Osteocyte (in vitro differentiated cells): Measurements from ENCODE around the gene CFP. TPM values are rescaled to one million over a fixed set of nuclear protein-coding genes. Genes with fewer than 3 reads are reported as not detected.

ENCODE experiments used
- DNase-seq: peaks from one replicate; pipeline ENCODE4 v3.0.0; 2021; ENCODE audit warnings: mixed read lengths; ENCODE audit not compliant: unreplicated experiment; ENCODE audit errors: extremely low spot score
- H3K27ac Mint-ChIP-seq: one replicate; pipeline ENCODE4 v1.8.0; 2021; ENCODE audit warnings: mild to moderate bottlenecking, mixed read lengths; ENCODE audit not compliant: unreplicated experiment
- H3K27me3 Mint-ChIP-seq: one replicate; pipeline ENCODE4 v1.8.0; 2021; ENCODE audit warnings: mixed read lengths; ENCODE audit not compliant: unreplicated experiment
- H3K36me3 Mint-ChIP-seq: one replicate; pipeline ENCODE4 v1.8.0; 2021; ENCODE audit warnings: mixed read lengths; ENCODE audit not compliant: unreplicated experiment
- H3K4me1 Mint-ChIP-seq: one replicate; pipeline ENCODE4 v1.8.0; 2021; ENCODE audit warnings: mixed read lengths; ENCODE audit not compliant: unreplicated experiment
- H3K4me3 Mint-ChIP-seq: one replicate; pipeline ENCODE4 v1.8.0; 2021; ENCODE audit warnings: mild to moderate bottlenecking, moderate library complexity, mixed read lengths; ENCODE audit not compliant: unreplicated experiment
- H3K9me3 Mint-ChIP-seq: one replicate; pipeline ENCODE4 v1.8.0; 2021; ENCODE audit warnings: mixed read lengths; ENCODE audit not compliant: unreplicated experiment
- microRNA-seq: library from miRNA; unstranded; fragments of <30 nt; microRNA quantifications from one replicate; pipeline ENCODE4 v1.1.0, GENCODE V29; 2020; ENCODE audit not compliant: unreplicated experiment
- total RNA-seq: library from RNA; stranded (reverse); gene quantifications from 2 replicates; pipeline ENCODE4 v1.2.1, GENCODE V29; 2021
- TF ChIP-seq, protein P1 (sequence below): fragments of 200-600 bp; sonication (generic); IDR thresholded peaks from 2 replicates; pipeline ENCODE4 v1.5.0; 2021; ENCODE audit warnings: antibody characterized with exemption, mild to moderate bottlenecking, moderate library complexity

The CFP gene
- total RNA-seq, 1 donor from 2014 or later = 0.97 TPM

- H3K4me3 Mint-ChIP-seq = no peak overlapping the region
- no peak overlapping the region for H3K27ac Mint-ChIP-seq
- H3K27me3 Mint-ChIP-seq = no peaks in the 10 kb centered on the region
- TF ChIP-seq, protein P1, sequence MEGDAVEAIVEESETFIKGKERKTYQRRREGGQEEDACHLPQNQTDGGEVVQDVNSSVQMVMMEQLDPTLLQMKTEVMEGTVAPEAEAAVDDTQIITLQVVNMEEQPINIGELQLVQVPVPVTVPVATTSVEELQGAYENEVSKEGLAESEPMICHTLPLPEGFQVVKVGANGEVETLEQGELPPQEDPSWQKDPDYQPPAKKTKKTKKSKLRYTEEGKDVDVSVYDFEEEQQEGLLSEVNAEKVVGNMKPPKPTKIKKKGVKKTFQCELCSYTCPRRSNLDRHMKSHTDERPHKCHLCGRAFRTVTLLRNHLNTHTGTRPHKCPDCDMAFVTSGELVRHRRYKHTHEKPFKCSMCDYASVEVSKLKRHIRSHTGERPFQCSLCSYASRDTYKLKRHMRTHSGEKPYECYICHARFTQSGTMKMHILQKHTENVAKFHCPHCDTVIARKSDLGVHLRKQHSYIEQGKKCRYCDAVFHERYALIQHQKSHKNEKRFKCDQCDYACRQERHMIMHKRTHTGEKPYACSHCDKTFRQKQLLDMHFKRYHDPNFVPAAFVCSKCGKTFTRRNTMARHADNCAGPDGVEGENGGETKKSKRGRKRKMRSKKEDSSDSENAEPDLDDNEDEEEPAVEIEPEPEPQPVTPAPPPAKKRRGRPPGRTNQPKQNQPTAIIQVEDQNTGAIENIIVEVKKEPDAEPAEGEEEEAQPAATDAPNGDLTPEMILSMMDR = no peak
- H3K36me3 Mint-ChIP-seq = peaks cover 5% of the 10 kb centered on the region
- DNase-seq = peak; percentile 73
- peaks cover 28% of the 10 kb centered on the region for H3K4me1 Mint-ChIP-seq
- no peaks in the 10 kb centered on the region for H3K9me3 Mint-ChIP-seq
These were observed 53.5 kb downstream of the CFP start for GRCh38 chrX:47576021-47576898.

DNA sequence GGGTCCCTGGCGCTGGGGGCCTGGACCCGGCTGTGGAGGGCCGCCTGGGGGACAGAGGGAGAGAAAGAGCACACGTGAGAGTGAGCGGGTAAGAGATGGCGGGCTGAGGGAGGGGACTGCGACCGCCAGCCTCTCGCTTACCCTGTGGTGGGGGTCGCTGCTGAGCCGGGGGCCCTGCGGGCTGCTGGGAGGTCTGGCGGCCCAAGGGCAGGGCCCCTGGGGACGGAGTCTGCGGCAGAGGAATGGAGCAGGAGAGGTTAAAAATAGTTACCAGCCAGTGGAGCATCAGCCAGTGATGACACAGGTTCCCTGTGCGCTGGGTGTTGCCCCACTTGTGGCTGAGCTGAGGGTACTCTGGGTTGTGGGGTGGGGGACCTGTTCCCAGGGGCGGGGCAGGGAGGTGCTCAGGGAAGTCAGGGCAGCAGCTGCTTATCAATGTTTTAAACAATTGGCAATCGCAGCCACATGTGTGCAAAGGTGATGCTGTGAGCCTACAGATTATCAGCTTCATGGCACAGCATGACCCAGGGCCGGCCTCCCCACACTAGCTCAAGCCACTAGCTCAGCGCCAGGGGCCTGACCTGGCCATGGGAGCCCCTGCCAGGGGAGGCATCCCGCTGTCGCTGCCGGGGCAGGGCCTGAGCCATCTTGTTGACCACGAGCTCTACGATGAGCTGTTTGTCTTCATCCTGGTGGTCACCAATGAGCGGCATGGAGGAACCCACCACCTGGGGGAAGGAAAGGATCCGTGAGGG is 55.0 kb downstream of the CFP start:
- no peaks in the 10 kb centered on the region for H3K27me3 Mint-ChIP-seq
- peaks cover 28% of the 10 kb centered on the region for H3K4me1 Mint-ChIP-seq
- TF ChIP-seq, protein P1 = no peak
- no peak for DNase-seq
- H3K36me3 Mint-ChIP-seq = peaks cover 9% of the 10 kb centered on the region
- H3K4me3 Mint-ChIP-seq = no peak overlapping the region
- no peak overlapping the region for H3K27ac Mint-ChIP-seq
- H3K9me3 Mint-ChIP-seq = no peaks in the 10 kb centered on the region

DNA sequence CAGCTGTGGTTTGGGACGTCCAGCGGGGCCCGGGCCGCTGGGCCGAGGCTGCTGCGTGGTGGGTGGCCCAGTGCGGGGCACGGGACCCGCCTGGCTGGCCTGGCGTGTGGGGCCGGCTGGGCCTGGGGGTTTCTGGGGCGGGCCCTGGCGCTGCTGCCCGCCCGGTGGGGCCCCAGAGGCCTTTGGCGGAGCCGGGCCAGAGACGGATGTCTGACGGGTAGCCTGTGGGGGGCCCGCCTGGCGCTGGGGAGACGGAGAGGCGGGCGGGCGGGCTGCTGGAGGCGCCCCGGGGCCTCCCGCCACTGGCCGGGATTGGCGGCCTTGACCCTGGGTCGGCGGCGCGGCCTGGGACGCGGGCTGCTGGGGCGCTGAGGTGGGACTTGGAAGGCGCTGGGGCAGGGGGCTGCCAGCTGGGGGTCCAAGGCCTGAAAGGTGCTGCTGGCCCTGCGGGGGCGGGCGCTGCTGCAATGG is 55.6 kb downstream of the CFP start:
- TF ChIP-seq, protein P1 = no peak
- DNase-seq = no peak
- H3K27me3 Mint-ChIP-seq = no peaks in the 10 kb centered on the region
- H3K36me3 Mint-ChIP-seq = peaks cover 14% of the 10 kb centered on the region
- no peaks in the 10 kb centered on the region for H3K9me3 Mint-ChIP-seq
- H3K4me1 Mint-ChIP-seq = peaks cover 28% of the 10 kb centered on the region
- H3K4me3 Mint-ChIP-seq = no peak overlapping the region
- no peak overlapping the region for H3K27ac Mint-ChIP-seq

DNA sequence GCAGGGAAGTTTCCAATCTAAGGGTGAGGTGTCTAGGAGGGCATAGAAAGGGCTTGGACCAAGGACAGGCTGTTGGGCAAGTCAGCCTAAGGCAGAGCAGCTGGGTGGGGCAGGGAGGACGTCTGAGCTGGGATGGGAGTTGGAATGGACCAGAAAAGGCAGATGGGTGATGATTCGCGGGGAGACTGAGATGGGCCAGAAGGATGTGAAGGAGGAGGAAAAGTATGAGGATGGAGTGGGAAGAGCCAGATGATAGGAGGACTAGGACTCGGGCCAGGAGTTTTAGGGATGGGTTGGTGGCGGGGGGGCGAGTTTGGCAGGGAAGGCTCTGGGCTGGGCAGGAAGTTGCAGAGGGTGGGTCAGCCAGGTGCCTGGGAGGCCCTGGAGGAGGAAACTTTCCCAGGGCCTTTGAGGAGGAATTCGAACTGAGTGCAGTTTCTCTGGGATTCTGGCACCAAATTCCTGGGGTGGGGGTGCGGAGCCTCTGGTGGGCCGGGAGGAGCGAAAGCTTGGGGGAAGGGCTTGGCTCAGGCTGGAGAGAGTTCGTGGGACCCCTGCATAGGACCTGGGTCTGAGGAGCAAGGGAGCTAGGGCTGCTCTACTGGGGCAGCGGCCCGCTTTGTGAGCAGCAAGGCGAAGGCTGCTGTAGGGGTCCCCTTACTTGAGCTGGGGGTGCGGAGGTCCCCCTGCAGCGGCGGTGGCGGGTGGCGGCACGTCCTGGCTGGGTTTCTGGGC is 56.2 kb downstream of the CFP start:
- H3K4me3 Mint-ChIP-seq = peak overlapping the region; percentile 53
- H3K4me1 Mint-ChIP-seq = peaks cover 28% of the 10 kb centered on the region
- H3K36me3 Mint-ChIP-seq = peaks cover 16% of the 10 kb centered on the region
- H3K27ac Mint-ChIP-seq = peak overlapping the region; percentile 75
- DNase-seq = no peak
- TF ChIP-seq, protein P1 = no peak
- no peaks in the 10 kb centered on the region for H3K27me3 Mint-ChIP-seq
- H3K9me3 Mint-ChIP-seq = no peaks in the 10 kb centered on the region

Small RNA genes lying within 50 kb of the gene (microRNA-seq; reads per million reads assigned to microRNA genes)
- gene MIR4769 = not detected

Other genes starting within 250 kb of the CFP start
- gene ZNF41, start 146.7 kb downstream of the CFP start, total RNA-seq = 6.3 and 8.8 TPM in 2 replicates
- 66.8 and 73.9 TPM in 2 replicates for gene ARAF, start 68.7 kb downstream of the CFP start, total RNA-seq
- 403 and 405 TPM in 2 replicates for gene TIMP1, start 47.5 kb downstream of the CFP start, total RNA-seq
- gene SYN1, start 10.1 kb downstream of the CFP start, total RNA-seq = 0.71 and 1.9 TPM in 2 replicates
- 40.9 and 41.5 TPM in 2 replicates for gene ELK1, start 20.6 kb upstream of the CFP start, total RNA-seq
- 69.6 and 77.7 TPM in 2 replicates for gene UXT, start 29.2 kb upstream of the CFP start, total RNA-seq
- 8.7 and 9.6 TPM in 2 replicates for gene ZNF81, start 207.0 kb upstream of the CFP start, total RNA-seq